Peyer's patch (tissue), 4 donors: ENCODE results near the gene AP1S3.

ENCODE experiments used
- POLR2A ChIP-seq, 2 donors: fragments of 450-650 bp; IDR thresholded peaks; one replicate each; pipeline ENCODE4 v1.5.1; 2017; ENCODE audit warnings: antibody characterized with exemption in 2 of 2, mild to moderate bottlenecking in 2 of 2, moderate library complexity in 2 of 2
- TF ChIP-seq, protein P1 (sequence below), 6 experiments: fragments of 450-650 bp in 4 of 6; fragments of 200-600 bp in 2 of 6; sonication (generic) in 1 of 6; IDR thresholded peaks; one replicate each; pipeline ENCODE4 v1.5.1; 2017 to 2019; ENCODE audit warnings: antibody characterized with exemption in 6 of 6, mild to moderate bottlenecking in 3 of 6, moderate library complexity in 1 of 6

DNA sequence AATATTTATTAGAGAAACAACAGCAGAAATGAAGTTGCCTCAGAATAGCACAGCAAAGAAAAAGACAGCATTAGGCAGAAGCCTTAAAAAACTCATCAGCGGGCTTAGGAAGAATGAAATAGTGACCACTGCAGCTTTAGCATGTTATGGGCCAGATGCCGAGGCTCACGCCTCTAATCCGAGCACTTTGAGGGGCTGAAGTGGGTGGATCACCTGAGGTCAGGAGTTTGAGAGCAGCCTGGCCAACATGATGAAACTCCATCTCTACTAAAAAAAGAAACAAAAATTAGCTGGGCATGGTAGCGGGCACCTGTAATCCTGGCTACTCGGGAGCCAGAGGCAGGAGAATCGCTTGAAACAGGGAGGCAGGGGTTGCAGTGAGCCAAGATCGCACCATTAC is 32.4 kb downstream of the AP1S3 start:
- TF ChIP-seq, protein P1, sequence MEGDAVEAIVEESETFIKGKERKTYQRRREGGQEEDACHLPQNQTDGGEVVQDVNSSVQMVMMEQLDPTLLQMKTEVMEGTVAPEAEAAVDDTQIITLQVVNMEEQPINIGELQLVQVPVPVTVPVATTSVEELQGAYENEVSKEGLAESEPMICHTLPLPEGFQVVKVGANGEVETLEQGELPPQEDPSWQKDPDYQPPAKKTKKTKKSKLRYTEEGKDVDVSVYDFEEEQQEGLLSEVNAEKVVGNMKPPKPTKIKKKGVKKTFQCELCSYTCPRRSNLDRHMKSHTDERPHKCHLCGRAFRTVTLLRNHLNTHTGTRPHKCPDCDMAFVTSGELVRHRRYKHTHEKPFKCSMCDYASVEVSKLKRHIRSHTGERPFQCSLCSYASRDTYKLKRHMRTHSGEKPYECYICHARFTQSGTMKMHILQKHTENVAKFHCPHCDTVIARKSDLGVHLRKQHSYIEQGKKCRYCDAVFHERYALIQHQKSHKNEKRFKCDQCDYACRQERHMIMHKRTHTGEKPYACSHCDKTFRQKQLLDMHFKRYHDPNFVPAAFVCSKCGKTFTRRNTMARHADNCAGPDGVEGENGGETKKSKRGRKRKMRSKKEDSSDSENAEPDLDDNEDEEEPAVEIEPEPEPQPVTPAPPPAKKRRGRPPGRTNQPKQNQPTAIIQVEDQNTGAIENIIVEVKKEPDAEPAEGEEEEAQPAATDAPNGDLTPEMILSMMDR (IDR thresholded peaks at IDR 0.05): no peak
- no peak for TF ChIP-seq POLR2A (IDR thresholded peaks at IDR 0.05)
